Measurements from ENCODE around the gene C2orf80.
A peak's percentile ranks its signal among the peaks of the same experiment; 100 is the strongest.
"Not testable (repeated sequence)": the region's sequence is repeated elsewhere in the genome, so short reads cannot be mapped to it uniquely, and the experiment has no call there.

Gene C2orf80

GRCh38 chr2:208175840-208176153, 14.0 kb downstream of the C2orf80 start:
- DNase-seq = no peak

DNA sequence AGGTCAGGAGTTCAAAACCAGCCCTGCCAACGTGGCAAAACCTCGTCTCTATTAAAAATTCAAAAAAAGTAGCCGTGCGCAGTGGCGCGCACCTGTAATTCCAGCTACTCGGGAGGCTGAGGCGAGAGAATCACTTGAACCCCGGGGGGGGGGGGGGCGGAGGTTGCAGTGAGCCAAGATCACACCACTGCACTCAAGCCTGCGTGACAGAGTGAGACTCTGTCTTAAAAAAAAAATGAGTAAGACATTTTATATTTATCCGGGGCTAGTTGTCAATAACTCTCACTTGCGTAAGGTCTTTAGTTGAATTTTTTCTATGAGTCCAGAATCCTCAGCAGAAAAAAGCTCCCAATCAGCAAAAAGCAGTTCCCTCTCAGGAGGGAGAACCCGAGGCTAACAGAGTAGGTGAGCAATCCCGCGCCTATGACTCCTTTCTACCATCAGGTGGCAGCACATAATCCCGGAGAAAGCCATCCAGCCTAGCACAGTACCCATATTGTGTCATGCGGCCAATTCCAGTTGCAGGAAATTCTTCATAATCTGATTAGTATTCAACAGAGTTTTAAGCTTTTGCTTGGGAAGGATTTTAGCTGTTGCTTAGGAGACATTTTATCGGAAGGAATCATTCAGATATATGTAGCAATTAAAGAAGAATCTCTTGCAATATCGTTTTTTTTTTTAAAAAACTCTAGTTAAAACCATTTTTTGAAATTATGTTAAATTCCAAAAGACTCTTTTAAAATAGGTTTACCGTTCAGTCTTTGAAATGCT, 14.6 kb downstream of the C2orf80 start:
- DNase-seq = peak; percentile 50

DNA sequence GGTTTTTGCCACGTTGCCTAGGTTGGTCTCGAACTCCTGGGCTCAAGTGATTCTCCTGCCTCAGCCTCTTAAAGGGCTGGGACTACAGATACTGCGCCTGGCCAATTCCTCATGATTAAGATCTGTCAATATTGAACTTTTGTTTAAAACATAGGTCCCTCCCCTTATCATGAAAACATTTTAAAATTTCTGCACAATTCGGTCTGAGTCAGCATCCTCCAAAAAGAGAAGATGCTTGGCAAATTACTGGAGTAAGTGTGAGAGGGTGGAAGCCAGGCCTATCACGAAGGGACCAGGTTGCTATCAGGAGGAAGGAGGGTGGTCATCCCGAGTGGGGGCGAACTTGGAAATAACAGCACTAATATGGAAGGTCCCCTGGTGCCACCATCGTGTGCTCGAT, 15.7 kb downstream of the C2orf80 start:
- DNase-seq = no peak

DNA sequence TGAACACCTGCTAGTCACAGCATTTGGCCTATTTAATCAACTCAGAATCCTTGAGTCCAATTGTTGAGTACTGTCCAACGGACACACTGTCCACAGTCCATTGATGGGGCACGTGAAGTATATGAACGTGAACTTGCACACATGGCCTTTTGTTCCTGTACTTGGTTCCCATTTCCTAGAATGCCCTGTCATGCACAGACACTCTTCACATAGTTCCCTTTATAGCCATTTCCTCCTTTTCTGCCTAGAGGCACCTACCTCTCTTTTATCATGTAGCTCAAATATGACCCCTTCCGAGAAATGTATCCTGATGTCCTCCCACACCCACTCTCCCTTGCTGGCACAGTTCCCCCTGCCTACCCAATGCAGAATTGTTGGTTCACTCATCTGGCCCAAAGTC, 17.7 kb downstream of the C2orf80 start:
- no peak for DNase-seq

DNA sequence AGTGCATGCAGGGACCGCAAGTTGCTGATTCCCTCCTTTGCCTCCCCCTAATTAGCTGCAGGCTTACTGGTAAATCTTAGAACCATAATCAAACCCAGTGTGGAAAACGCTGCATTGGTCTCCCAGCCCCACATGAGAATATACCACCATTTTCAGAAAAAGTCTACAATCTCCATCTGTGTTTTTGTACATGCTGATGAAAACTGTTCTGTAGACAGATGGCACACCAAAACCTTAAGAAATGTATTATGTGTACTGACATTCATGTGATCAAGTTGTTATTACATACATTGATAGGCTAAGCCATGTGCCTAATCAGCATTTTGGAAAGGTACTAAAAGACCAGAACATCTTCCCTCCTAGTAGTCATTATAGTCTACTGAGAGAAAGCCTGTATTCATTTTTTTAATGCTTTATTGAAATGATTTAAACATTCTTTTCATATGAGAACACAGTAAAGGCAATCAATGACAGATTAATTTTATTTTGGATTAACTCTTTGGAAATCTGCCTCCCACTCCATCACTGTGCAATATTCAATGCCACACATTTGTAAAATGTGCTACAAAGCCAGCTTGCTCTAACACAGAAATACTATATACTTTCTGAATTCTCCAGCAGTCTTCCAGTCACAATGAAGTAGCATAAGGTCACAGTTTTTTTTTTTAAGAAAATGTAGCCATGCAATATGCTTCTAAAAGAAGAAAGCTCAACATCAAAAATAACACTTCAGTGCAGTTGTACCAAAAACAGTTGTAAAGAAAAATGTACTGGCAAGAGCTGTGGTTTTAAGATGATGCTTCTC, 24.7 kb downstream of the C2orf80 start:
- no peak for DNase-seq

DNA sequence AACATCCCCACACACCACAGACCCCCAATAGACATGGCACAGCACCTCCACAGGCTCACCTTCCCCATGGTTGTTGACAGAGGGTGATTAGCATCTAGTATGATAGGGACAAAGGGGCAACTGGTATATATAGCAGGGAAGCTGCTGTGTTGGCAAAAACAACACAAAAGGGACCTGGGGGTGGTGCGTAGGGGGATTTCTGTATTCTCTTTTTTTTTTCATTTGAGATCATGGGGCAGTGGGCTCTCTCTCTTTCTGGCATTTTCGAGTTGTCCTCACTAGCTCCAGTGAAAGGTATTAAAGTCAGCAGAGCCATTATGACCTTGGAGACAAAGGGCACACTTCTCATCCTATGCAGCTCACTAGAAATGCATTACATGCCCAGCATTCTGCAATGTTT, 26.3 kb downstream of the C2orf80 start, which contains the start of gene CRYGA:
Gene CRYGA (minus strand): TSS at position 101 of the 400 bp plus-strand sequence. CDS start 33 bp downstream, at position 68.
- no peak for DNase-seq

DNA sequence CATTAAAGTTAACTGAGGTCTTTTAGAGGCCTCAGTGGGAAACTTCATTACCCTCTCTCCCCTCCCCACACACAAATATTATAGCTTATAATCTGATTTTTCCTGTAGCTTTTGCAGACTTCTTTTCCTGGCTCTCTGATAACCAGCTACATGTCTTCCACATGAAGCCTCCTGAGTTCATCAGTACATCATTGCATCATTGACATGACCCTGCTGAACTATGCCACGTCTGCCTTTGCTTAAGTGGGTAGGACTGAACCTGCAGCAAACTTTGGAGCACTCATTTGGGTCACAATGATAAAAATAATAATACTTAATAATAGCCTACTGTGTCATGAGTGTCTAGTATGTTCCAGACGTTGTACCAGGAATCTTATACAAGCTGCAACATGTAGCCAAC, 33.4 kb downstream of the C2orf80 start:
- DNase-seq = no peak

DNA sequence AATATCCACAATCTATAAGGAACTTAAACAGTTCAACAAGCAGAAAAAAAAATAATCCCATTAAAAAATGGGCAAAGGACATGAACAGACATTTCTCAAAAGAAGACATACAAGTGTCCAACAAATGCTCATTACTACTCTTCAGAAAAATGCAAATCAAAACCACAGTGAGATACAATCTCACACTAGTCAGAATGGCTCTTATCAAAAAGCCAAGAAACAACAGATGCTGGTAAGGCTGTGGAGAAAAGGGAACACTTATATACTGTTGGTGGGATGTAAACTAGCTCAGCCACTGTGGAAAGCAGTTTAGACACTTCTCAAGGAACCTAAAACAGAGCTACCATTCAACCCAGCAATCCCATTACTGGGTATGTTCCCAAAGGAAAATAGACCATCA, 36.7 kb downstream of the C2orf80 start:
- DNase-seq = no peak

GRCh38 chr2:208150956-208151355, 38.9 kb downstream of the C2orf80 start:
- no peak for DNase-seq

- DNase-seq = no peak
Observed at GRCh38 chr2:208150094-208150493, 39.7 kb downstream of the C2orf80 start.

GRCh38 chr2:208148803-208149202, 41.0 kb downstream of the C2orf80 start:
- no peak for DNase-seq

DNA sequence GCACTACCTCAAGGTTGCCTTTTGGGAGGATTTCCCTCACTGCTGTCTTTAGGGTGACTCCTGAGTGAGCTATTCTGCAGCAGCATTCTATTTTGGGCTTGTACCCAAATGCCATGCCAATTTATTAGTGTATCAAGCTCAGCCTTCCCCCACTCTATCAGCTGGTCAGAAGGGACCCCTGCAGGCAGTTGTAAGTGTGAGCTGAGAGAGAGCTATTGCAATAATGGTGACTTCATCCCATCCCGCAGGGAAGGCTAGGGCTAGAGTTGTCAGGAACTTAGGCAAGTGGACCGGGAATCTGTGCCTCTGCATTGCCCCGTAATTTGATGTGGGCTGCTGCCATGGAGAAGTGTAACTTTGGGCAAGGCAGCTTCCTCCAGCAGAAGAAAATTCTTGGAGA, 42.1 kb downstream of the C2orf80 start:
- DNase-seq = no peak

GRCh38 chr2:208147008-208147407, 42.8 kb downstream of the C2orf80 start:
- DNase-seq = no peak

- DNase-seq = no peak
Observed at GRCh38 chr2:208146006-208146405, 43.8 kb downstream of the C2orf80 start, which contains the start of gene CRYGB. CRYGB (minus strand) TSS chr2:208146158; CDS start chr2:208146120, 38 bp downstream.

GRCh38 chr2:208142925-208143799, 46.7 kb downstream of the C2orf80 start:
- DNase-seq = no peak

DNA sequence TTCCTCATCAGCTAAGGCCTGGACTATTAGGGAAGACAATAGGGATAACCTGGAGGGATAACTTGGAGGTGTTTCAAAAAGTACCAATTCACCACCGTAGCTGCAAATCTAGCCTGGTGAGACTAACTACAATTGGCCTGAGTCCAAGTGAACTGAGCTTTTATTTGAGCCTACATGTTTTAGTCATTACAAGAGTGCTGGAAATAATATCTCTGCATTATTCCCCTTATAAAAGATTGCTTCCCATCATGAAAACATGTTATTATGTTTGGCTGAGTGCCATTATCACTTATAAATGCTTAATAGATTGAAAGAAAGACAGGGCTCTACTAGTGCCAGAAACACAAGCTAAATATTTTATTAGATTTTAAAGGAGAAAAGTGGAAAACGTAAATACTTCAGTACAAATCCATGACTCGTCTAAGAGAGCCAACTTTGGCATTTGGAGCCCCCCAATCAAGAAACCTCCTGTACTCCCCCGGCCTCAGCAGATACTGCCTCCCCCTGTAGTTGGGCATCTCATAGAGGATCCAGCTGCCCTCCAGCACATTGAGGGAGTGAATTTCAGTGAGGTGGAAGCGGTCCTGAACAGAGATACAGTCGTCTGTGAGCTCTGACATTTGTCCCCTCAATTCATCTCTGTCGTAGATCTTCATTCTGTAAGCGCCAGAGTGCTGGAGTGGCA, 47.4 kb downstream of the C2orf80 start:
- DNase-seq = no peak

DNA sequence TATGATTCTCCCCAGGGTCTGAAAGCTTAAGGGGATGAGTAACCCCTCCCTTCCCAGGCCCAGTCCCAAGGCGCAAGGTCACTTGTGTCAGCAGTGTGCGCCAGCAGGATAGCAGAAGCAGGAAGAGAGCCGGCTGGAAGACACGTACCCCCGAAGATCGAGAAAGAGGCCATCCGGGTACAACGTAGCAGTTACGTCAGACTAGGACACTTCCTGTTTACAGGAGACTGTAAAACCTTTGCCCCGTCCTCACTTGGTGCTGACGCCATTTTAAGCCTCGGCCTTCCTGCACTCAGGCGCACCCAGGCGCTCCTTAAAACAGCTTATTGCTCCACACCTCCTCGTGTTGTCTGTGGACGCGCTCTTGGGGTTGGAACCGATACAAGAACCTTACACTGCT, 50.4 kb downstream of the C2orf80 start:
- DNase-seq = no peak

DNA sequence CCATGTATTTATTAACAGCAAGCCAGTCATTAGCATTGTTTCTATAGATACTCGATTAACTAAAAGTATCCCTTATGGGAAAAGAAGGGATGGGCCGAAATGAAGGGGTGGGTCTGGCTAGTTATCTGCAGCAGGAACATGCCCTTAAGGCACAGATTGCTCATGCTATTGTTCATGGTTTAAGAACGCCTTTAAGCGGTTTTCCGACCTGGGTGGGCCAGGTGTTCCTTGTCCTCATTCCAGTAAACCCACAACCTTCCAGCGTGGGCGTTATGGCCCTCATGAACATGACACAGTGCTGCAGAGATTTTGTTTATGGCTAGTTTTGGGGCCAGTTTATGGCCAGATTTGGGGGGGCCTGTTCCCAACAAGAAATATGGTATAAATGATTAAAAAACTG, 51.5 kb downstream of the C2orf80 start:
- DNase-seq = not testable (repeated sequence)

DNA sequence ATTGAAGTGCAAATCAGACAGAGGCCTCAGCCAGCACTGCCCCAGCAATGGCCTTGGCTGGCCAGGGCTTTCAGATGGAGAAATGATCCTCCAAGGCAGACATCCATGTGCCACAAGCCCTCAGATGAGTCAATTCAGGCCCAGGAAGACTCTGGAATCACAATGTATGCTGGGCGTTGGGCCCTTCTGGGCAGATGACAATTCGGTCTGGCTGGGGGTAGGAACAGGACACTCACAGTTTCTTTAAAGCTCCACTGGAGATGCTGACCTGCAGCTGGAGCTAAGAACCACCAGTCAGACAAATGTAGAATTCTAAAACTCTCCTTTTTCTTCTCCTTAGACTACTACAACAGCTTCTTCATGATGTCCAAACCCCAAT, 53.1 kb downstream of the C2orf80 start:
- DNase-seq = no peak

- no peak for DNase-seq
Observed at GRCh38 chr2:208135794-208136715, 53.8 kb downstream of the C2orf80 start.

- no peak for DNase-seq
Observed at GRCh38 chr2:208134928-208135586, 54.8 kb downstream of the C2orf80 start.

Measured in stimulated activated CD4-positive, alpha-beta T cell treated with anti-CD3 and anti-CD28 coated beads, Interleukin-4, amount 100 ng/mL, for 1 hour (primary cell).